GM12875 (cell line): ENCODE measurements around the gene STBD1.

Source experiments
- H3K4me3 ChIP-seq: one replicate; pipeline ENCODE4 v1.5.1; 2011; ENCODE audit warnings: low read depth, low read length, control low read depth
- TF ChIP-seq, protein P1 (sequence below): IDR thresholded peaks from 2 replicates; pipeline ENCODE4 v1.5.1; 2011; ENCODE audit warnings: low read depth, mild to moderate bottlenecking, control low read depth, inconsistent platforms, low read length, moderate library complexity, borderline replicate concordance; ENCODE audit not compliant: insufficient read depth

Gene STBD1

DNA sequence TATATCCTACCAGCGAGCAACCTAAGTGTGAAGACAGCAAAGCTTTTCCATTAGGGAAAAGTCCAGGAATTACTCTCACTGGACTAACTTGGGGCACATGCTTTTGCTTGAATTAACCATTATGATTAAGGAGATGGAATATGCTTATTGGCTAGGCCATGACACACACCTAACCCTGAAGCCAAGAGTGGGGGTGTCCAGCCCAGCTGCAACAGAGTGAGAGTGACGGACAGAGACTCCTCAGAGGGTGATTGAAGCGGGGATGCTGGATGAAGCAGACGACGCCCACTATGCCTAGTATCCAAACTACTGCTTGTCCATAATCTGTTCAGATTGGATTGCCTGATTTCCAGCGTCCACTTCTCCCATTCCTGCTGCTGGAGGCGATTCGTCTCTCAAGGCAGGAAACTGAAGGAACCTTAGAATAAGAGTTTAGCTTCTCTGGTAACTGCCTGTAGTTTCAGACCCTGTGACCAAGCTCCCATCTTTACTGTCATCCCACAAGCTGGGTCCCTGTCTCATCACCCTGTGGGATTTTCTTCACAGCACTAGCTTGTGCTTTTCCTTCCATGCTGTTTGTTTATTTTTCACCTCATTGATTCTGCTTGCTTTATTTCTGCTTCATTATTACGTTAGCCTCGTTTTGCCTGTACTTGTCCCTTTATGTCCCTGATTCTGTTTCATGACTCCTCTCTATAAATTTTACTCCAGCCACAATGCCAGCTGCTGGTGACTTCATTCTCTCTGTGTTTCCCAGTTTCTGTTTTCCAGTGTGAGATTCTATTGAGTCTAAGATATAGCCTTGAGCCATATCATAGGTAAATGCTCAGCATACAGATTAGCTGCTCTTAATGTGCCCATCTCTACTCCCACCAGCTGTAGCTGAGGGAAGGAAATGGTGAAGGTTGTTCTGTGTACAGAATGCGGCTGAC, 36.0 kb upstream of the STBD1 start:
- TF ChIP-seq, protein P1, sequence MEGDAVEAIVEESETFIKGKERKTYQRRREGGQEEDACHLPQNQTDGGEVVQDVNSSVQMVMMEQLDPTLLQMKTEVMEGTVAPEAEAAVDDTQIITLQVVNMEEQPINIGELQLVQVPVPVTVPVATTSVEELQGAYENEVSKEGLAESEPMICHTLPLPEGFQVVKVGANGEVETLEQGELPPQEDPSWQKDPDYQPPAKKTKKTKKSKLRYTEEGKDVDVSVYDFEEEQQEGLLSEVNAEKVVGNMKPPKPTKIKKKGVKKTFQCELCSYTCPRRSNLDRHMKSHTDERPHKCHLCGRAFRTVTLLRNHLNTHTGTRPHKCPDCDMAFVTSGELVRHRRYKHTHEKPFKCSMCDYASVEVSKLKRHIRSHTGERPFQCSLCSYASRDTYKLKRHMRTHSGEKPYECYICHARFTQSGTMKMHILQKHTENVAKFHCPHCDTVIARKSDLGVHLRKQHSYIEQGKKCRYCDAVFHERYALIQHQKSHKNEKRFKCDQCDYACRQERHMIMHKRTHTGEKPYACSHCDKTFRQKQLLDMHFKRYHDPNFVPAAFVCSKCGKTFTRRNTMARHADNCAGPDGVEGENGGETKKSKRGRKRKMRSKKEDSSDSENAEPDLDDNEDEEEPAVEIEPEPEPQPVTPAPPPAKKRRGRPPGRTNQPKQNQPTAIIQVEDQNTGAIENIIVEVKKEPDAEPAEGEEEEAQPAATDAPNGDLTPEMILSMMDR: no peak
- H3K4me3 ChIP-seq: no peak overlapping the region

GRCh38 chr4:76271248-76271647, 35.3 kb upstream of the STBD1 start:
- H3K4me3 ChIP-seq: no peak overlapping the region
- TF ChIP-seq, protein P1: no peak

DNA sequence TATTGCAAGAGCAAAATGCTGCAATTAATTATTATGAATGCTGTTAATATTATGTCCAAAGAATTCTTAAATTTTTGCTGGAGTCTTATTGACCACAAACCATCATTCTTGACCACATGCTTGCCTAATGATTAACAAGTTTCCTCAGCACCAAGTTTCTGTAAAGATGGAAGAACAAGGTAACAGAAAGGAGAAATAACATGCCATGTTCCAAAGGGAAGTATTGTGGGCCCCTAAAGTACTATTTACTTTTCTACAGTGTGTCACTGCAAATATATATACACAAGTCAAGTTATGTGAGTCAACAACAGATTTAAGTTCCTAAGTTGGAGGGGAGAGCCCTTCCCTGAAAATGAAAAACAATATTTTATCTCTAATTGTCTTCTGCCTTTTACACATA, 34.5 kb upstream of the STBD1 start:
- TF ChIP-seq, protein P1: no peak

GRCh38 chr4:76272582-76272981, 34.0 kb upstream of the STBD1 start:
- TF ChIP-seq, protein P1: no peak
- no peak overlapping the region for H3K4me3 ChIP-seq

More for the DNA sequence above, 34.5 kb upstream of the STBD1 start:
- H3K4me3 ChIP-seq: no peak overlapping the region

- TF ChIP-seq, protein P1: no peak
- no peak overlapping the region for H3K4me3 ChIP-seq
Measured at GRCh38 chr4:76272999-76273398, 33.5 kb upstream of the STBD1 start.

DNA sequence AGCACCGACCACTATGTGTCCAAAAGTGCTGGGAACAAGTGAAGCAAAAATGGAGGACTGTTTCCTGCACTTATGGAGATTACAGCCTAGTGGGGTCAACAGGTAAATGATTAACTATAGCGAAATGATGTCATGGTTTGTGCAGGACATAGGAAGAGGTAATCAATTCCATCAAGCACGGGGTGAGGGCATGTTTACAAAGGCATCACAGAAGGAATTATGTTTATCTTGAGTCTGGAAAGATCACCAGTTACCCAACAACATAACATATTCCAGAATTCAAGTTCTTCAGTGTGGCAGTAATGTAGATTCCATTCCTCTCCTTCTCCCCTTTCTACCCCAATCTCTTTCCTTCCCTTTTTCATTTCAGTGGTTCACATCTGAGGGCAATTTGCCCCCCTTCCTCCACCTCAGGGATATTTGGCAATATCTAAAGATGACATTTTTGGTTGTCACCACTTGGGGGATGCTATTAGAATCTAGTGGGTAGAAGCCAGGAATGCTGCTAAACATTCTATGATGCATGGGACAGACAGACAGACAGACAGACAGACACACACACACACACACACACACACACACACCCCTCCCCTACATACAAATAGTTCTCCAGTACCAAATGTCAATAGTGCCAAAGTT, 30.9 kb upstream of the STBD1 start:
- TF ChIP-seq, protein P1: no peak
- no peak overlapping the region for H3K4me3 ChIP-seq

GRCh38 chr4:76276813-76277212, 29.7 kb upstream of the STBD1 start:
- no peak overlapping the region for H3K4me3 ChIP-seq
- TF ChIP-seq, protein P1: no peak
